ENCODE data around the gene FBXO15. TPM values are rescaled to one million over a fixed set of nuclear protein-coding genes. Genes with fewer than 3 reads are reported as not detected.

The FBXO15 gene
- total and polyA plus RNA-seq, 12 donors: 0.93 to 8.7 (median 2.8) TPM

- WGBS, 4 donors: 88 to 92% (median 90%) methylated on average over 6 of the region's 6 CpGs
- Histone ChIP-seq H3K9me3 (replicated peaks in 1 of 3) (no peaks in the 10 kb centered on the region), H3K4me3 (no peak overlapping the region), H3K27me3 (no peaks in the 10 kb centered on the region), H3K36me3 (replicated peaks in 1 of 2) (peaks cover 0 to 25% of the 10 kb centered on the region in 2 donors), H3K27ac (no peak overlapping the region), H3K4me1 (replicated peaks in 1 of 2) (peaks cover under 1 to 32% of the 10 kb centered on the region in 2 donors)
- TF ChIP-seq, protein P1, sequence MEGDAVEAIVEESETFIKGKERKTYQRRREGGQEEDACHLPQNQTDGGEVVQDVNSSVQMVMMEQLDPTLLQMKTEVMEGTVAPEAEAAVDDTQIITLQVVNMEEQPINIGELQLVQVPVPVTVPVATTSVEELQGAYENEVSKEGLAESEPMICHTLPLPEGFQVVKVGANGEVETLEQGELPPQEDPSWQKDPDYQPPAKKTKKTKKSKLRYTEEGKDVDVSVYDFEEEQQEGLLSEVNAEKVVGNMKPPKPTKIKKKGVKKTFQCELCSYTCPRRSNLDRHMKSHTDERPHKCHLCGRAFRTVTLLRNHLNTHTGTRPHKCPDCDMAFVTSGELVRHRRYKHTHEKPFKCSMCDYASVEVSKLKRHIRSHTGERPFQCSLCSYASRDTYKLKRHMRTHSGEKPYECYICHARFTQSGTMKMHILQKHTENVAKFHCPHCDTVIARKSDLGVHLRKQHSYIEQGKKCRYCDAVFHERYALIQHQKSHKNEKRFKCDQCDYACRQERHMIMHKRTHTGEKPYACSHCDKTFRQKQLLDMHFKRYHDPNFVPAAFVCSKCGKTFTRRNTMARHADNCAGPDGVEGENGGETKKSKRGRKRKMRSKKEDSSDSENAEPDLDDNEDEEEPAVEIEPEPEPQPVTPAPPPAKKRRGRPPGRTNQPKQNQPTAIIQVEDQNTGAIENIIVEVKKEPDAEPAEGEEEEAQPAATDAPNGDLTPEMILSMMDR (IDR thresholded peaks at IDR 0.05): no peak
- no peak for TF ChIP-seq POLR2A (IDR thresholded peaks at IDR 0.05)
- no peak for DNase-seq
- intact Hi-C loops (cut with DNase I): no loop called here
Observed at GRCh38 chr18:74152270-74152669, 4.6 kb upstream of the FBXO15 start.

DNA sequence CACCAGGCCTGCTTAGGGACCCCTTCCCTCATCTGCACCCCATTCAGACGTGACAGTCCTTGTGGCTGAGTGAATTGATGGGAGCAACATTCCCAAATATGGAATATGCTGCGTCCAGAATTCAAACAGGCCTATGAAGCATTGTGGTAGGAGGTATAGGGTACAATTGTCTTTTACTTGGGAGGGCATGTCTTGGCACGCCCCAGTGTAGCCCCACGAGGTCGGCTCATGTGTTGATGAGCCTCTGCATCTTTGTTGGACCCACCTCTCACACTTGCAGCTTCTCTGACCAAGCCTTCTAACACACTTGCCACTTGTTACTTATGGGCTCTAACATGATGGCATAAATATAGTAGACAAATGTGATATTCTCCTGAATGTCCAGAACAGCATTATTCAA is 2.2 kb upstream of the FBXO15 start:
- H3K9me3 ChIP-seq (replicated peaks in 1 of 3): no peaks in the 10 kb centered on the region
- WGBS, 4 donors: 72 to 81% (median 79%) methylated on average over 5 of the region's 5 CpGs
- H3K27me3 ChIP-seq: no peaks in the 10 kb centered on the region
- intact Hi-C loops (cut with DNase I): no loop called here
- H3K27ac ChIP-seq: no peak overlapping the region
- H3K4me3 ChIP-seq: no peak overlapping the region
- no peak for DNase-seq
- peaks cover 0 to under 1% of the 10 kb centered on the region in 2 donors for H3K36me3 ChIP-seq (replicated peaks in 1 of 2)
- peaks cover 5 to 35% of the 10 kb centered on the region in 2 donors for H3K4me1 ChIP-seq (replicated peaks in 1 of 2)
- no peak for TF ChIP-seq POLR2A (IDR thresholded peaks at IDR 0.05)
- TF ChIP-seq, protein P1 (IDR thresholded peaks at IDR 0.05): no peak

DNA sequence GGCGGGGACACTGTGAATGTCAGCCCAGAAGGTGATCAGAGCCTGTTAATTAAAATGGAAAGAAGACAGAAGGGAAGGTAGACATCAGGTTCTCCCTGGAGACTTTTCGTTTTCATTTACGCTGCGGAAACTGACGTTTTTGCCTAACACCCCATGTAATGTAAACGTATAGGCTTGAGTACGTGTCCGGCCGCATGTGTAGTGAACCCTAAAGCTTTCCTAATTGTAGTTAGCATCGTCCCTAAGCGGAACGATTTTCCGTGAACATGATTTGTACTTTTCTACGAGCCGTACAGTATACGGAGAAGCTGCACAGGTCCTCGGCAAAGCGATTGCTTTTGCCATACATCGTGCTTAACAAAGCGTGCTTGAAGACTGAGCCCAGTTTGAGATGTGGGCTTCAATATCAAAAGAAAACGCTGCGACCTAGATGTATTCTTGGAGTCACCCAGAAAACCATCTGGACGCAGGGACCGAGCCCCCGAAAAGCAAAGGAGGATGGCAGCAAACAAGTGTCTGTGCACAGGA is 973 bp upstream of the FBXO15 start:
- no peaks in the 10 kb centered on the region for H3K27me3 ChIP-seq
- no peaks in the 10 kb centered on the region for H3K36me3 ChIP-seq (replicated peaks in 1 of 2)
- WGBS, 4 donors: 0 to 1% (median 0%) methylated on average over 25 of the region's 25 CpGs
- H3K4me3 ChIP-seq: peak overlapping the region in 3 of 4 donors; percentile 35 to 75 (median 68)
- TF ChIP-seq, protein P1 (IDR thresholded peaks at IDR 0.05): no peak
- TF ChIP-seq POLR2A (IDR thresholded peaks at IDR 0.05): no peak
- H3K4me1 ChIP-seq (replicated peaks in 1 of 2): peaks cover 5 to 30% of the 10 kb centered on the region in 2 donors
- intact Hi-C loops (cut with DNase I): no loop called here
- H3K27ac ChIP-seq: peak overlapping the region in 4 of 5 donors; percentile 79 to 96 (median 86)
- H3K9me3 ChIP-seq (replicated peaks in 1 of 3): no peaks in the 10 kb centered on the region
- no peak for DNase-seq

DNA sequence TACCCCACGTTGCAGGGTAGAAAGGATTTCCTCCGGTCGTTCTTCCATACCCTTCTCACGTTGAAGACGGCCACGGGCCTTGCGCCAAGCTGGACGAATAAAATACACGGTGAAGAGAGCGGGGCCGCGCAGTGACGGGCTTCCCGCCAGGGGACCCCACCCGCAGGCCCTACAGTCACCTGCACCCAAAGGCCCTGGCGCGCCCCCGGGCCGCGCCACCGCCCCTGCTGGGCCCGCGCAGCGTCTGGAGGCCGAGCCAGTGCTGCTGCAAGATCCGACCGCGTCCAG is 199 bp downstream of the FBXO15 start:
- intact Hi-C loops (cut with DNase I): no loop called here
- H3K27ac ChIP-seq: peak overlapping the region in 1 of 5 donors; percentile 93

More for the DNA sequence above, 199 bp downstream of the FBXO15 start:
- 0 to 1% (median 0%) methylated on average over 17 to 28 of the region's 28 CpGs; no CpG with 5 or more reads in 1 of the 4 donors for WGBS, 4 donors
- no peak for TF ChIP-seq POLR2A (IDR thresholded peaks at IDR 0.05)
- TF ChIP-seq, protein P1 (IDR thresholded peaks at IDR 0.05): no peak
- Histone ChIP-seq H3K4me3 (peak overlapping the region in 3 of 4 donors; percentile 41 to 75 (median 68)), H3K27me3 (no peaks in the 10 kb centered on the region), H3K4me1 (replicated peaks in 1 of 2) (peaks cover 5 to 24% of the 10 kb centered on the region in 2 donors), H3K9me3 (replicated peaks in 1 of 3) (no peaks in the 10 kb centered on the region), H3K36me3 (replicated peaks in 1 of 2) (no peaks in the 10 kb centered on the region)
- DNase-seq: no peak

All from adrenal gland (tissue), 12 donors.